HFFc6 (cell line): ENCODE measurements around the gene GTPBP1. TPM values are rescaled to one million over a fixed set of nuclear protein-coding genes. Genes with fewer than 3 reads are reported as not detected.
A peak's percentile ranks its signal among the peaks of the same experiment; 100 is the strongest.

Source experiments
- DNase-seq: peaks from one replicate; pipeline ENCODE4 v3.0.0-alpha.2; 2018
- H3K27ac Mint-ChIP-seq: 2 replicates; pipeline ENCODE4 v1.8.0; 2020; ENCODE audit warnings: mild to moderate bottlenecking, mixed read lengths
- H3K27me3 Mint-ChIP-seq: 2 replicates; pipeline ENCODE4 v1.8.0; 2021; ENCODE audit warnings: mild to moderate bottlenecking, moderate library complexity, mixed read lengths; ENCODE audit not compliant: insufficient read depth
- H3K36me3 Mint-ChIP-seq: 2 replicates; pipeline ENCODE4 v1.8.0; 2021; ENCODE audit warnings: low read depth, mixed read lengths
- H3K4me1 Mint-ChIP-seq: 2 replicates; pipeline ENCODE4 v1.8.0; 2020; ENCODE audit warnings: low read depth, mixed read lengths
- H3K4me3 Mint-ChIP-seq: 2 replicates; pipeline ENCODE4 v1.8.0; 2020; ENCODE audit warnings: mild to moderate bottlenecking, moderate library complexity, mixed read lengths
- H3K9me3 Mint-ChIP-seq: 2 replicates; pipeline ENCODE4 v1.8.0; 2020; ENCODE audit warnings: mild to moderate bottlenecking, mixed read lengths
- CTCF ChIP-seq: fragments of 200-600 bp; sonication (generic); IDR thresholded peaks from 2 replicates; pipeline ENCODE4 v1.5.0; 2021; ENCODE audit warnings: antibody characterized with exemption, mild to moderate bottlenecking
- total RNA-seq, 6 experiments: library from RNA; stranded (reverse); fragmentation: NEBNext Ultra II Directional; extraction: Animal tissue kit (Norgen Biotek cat#: 25700); gene quantifications; 2 replicates in 1 of 6; 3 replicates in 5 of 6; pipeline ENCODE4 v1.2.3, GENCODE V29; 2021

GTPBP1 gene
- total RNA-seq, 6 experiments from 2014 or later: 32.1 to 40.8 (median 38.4) TPM

GRCh38 chr22:38755155-38755910, 49.6 kb downstream of the GTPBP1 start:
- no peaks in the 10 kb centered on the region; the same call in 1 of the 2 replicates for H3K27me3 Mint-ChIP-seq
- no peaks in the 10 kb centered on the region for H3K36me3 Mint-ChIP-seq

GRCh38 chr22:38755911-38756532, 50.3 kb downstream of the GTPBP1 start, which contains the start of gene SUN2:
Gene SUN2 (minus strand): TSS chr22:38755998. CDS start chr22:38752628, 3,370 bp downstream.
- TF ChIP-seq CTCF: no peak
- peak within 1 kb of the TSS; percentile 97 for H3K27ac Mint-ChIP-seq
- peak within 1 kb of the TSS; percentile 97 for H3K4me3 Mint-ChIP-seq
- H3K27me3 Mint-ChIP-seq: no peaks in the 10 kb centered on the region; the same call in 1 of the 2 replicates
- DNase-seq: peak; percentile 79
- peaks cover 41% of the 10 kb centered on the region for H3K4me1 Mint-ChIP-seq
- no peaks in the 10 kb centered on the region for H3K9me3 Mint-ChIP-seq
- no peaks in the 10 kb centered on the region for H3K36me3 Mint-ChIP-seq

More at GRCh38 chr22:38755155-38755910, 49.6 kb downstream of the GTPBP1 start:
- TF ChIP-seq CTCF: no peak
- DNase-seq: peak; percentile 75
- peak overlapping the region; percentile 97 for H3K27ac Mint-ChIP-seq
- H3K9me3 Mint-ChIP-seq: no peaks in the 10 kb centered on the region
- H3K4me1 Mint-ChIP-seq: peaks cover 41% of the 10 kb centered on the region
- peak overlapping the region; percentile 97 for H3K4me3 Mint-ChIP-seq

DNA sequence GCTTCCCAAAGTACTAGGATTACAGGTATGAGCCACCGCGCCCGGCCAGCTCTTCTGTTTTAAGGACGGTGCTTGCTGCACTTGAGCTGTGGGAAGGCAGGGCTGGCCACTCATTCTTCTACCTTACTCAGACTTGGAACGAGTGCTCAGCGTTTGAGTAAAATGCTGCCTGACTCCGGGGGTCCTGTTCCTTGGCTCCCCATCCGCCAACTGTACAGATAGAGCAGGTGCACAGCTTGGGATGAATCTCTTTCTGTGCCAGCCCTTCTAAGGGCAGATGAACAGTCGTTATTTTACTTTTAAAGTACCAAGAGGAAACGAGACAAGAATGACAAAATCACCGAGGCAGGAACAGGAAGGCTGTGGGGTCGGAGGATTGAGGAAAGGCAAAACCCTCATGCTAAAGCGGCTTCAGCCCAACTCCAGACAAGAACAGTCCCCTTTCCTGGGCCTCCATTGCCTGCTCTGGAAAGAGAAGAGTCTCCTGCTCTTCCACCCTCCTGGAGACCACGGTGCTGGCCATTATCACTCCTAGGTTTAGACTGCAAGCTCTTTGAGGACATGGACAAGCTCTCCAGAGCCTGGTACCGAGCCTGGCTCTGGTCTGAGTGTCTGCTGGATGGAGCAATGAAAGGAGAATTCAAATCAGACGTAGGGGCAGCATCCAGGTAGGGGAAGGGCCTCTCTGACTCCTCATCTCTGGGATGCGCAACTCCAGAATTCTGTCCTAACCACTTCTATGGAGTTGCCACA, 51.1 kb downstream of the GTPBP1 start:
- no peak for DNase-seq
- Mint-ChIP-seq H3K9me3 (no peaks in the 10 kb centered on the region), H3K27ac (peak overlapping the region; percentile 53; the same call in 1 of the 2 replicates), H3K27me3 (no peaks in the 10 kb centered on the region; the same call in 1 of the 2 replicates), H3K36me3 (no peaks in the 10 kb centered on the region), H3K4me1 (peaks cover 41% of the 10 kb centered on the region), H3K4me3 (peak overlapping the region; percentile 83)
- TF ChIP-seq CTCF: no peak

- Mint-ChIP-seq H3K27me3 (no peaks in the 10 kb centered on the region; the same call in 1 of the 2 replicates), H3K27ac (no peak overlapping the region), H3K9me3 (no peaks in the 10 kb centered on the region), H3K36me3 (no peaks in the 10 kb centered on the region), H3K4me3 (no peak overlapping the region; the same call in 1 of the 2 replicates), H3K4me1 (peaks cover 41% of the 10 kb centered on the region)
- TF ChIP-seq CTCF: no peak
- DNase-seq: no peak
Observed at GRCh38 chr22:38757464-38757757, 51.7 kb downstream of the GTPBP1 start.

DNA sequence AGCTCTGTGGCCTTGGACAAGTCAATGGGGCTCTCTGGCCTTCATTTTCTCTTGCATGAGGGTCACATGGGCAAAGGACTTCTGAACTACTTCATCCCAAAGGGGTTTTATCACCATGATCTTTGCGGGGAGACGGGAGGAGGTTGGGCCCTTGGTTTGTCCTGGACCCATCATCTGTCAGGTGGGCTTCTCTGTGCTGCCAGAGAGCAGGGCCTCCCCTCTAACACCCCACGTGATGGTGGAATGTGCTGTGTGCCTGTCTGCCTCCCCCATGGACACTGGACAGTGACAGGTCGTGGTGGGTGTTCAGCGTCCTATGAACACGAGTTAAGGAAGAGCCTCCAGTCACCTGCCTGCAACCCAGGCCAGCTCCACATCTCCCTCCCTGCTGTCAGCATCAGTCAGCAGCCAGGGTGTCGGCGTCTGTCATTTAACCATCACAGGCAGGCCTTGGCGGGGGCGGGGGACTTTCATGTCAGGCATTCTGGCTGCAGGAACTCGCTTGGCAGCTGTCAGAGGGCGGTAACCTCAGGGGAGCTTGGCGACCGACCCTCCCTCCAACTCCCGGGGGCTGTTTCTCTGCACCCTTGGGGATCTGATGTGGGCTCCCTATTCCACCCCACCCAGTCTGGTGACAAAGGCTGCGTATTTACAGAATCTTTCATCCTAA, 52.7 kb downstream of the GTPBP1 start:
- H3K4me1 Mint-ChIP-seq: peaks cover 40% of the 10 kb centered on the region
- TF ChIP-seq CTCF: no peak
- H3K4me3 Mint-ChIP-seq: no peak overlapping the region
- no peaks in the 10 kb centered on the region for H3K36me3 Mint-ChIP-seq
- H3K27ac Mint-ChIP-seq: no peak overlapping the region
- H3K27me3 Mint-ChIP-seq: peaks cover 1% of the 10 kb centered on the region
- no peaks in the 10 kb centered on the region for H3K9me3 Mint-ChIP-seq
- DNase-seq: no peak
